Astrocyte (in vitro differentiated cells and primary cell): ENCODE data around the gene INO80. TPM values are rescaled to one million over a fixed set of nuclear protein-coding genes. Genes with fewer than 3 reads are reported as not detected.

ENCODE experiments used
- DNase-seq: peaks from one replicate; pipeline ENCODE4 v3.0.0-alpha.2; 2010; ENCODE audit warnings: low read depth
- FAIRE-seq: peaks from 2 replicates; lab custom pipeline; 2011; peaks lifted over from hg19 to GRCh38; lab: Jason Lieb, UNC
- H2AFZ ChIP-seq: 2 replicates; pipeline ENCODE4 v1.6.0; 2012; ENCODE audit warnings: low read depth, low read length, inconsistent platforms
- H3K27ac ChIP-seq: 2 replicates; pipeline ENCODE4 v1.5.1; 2011; ENCODE audit warnings: low read depth, low read length, inconsistent platforms
- H3K27me3 ChIP-seq: 2 replicates; pipeline ENCODE4 v1.6.0; 2011; ENCODE audit warnings: low read length, inconsistent platforms; ENCODE audit not compliant: insufficient read depth
- H3K36me3 ChIP-seq: 2 replicates; pipeline ENCODE4 v1.5.1; 2011; ENCODE audit warnings: low read length, inconsistent platforms; ENCODE audit not compliant: insufficient read depth
- H3K4me1 ChIP-seq: 2 replicates; pipeline ENCODE4 v1.5.1; 2011; ENCODE audit warnings: low read length, inconsistent platforms; ENCODE audit not compliant: insufficient read depth
- H3K4me2 ChIP-seq: 2 replicates; pipeline ENCODE4 v1.6.0; 2012; ENCODE audit warnings: low read length, inconsistent platforms
- H3K4me3 ChIP-seq: 2 replicates; pipeline ENCODE4 v1.5.1; 2011; ENCODE audit warnings: low read depth, mild to moderate bottlenecking, low read length, inconsistent platforms; ENCODE audit not compliant: insufficient read depth
- H3K79me2 ChIP-seq: 2 replicates; pipeline ENCODE4 v1.6.0; 2012; ENCODE audit warnings: mild to moderate bottlenecking, low read length, inconsistent platforms; ENCODE audit not compliant: insufficient read depth
- H3K9ac ChIP-seq: 2 replicates; pipeline ENCODE4 v1.6.0; 2012; ENCODE audit warnings: mild to moderate bottlenecking, low read length, inconsistent platforms
- H3K9me3 ChIP-seq: 2 replicates; pipeline ENCODE4 v1.5.1; 2012; ENCODE audit warnings: low read depth, mild to moderate bottlenecking, low read length, inconsistent platforms; ENCODE audit not compliant: insufficient read depth
- H4K20me1 ChIP-seq: 2 replicates; pipeline ENCODE4 v1.6.0; 2012; ENCODE audit warnings: low read length, inconsistent platforms; ENCODE audit not compliant: insufficient read depth
- H3K27ac Mint-ChIP-seq: one replicate; pipeline ENCODE4 v1.8.0; 2021; ENCODE audit warnings: mild to moderate bottlenecking, mixed read lengths; ENCODE audit not compliant: unreplicated experiment
- H3K27me3 Mint-ChIP-seq: one replicate; pipeline ENCODE4 v1.8.0; 2021; ENCODE audit warnings: low read depth, mixed read lengths; ENCODE audit not compliant: unreplicated experiment
- H3K36me3 Mint-ChIP-seq: one replicate; pipeline ENCODE4 v1.8.0; 2021; ENCODE audit warnings: low read depth, mixed read lengths; ENCODE audit not compliant: unreplicated experiment
- H3K4me1 Mint-ChIP-seq: one replicate; pipeline ENCODE4 v1.8.0; 2021; ENCODE audit warnings: low read depth, mixed read lengths; ENCODE audit not compliant: unreplicated experiment
- H3K4me3 Mint-ChIP-seq: one replicate; pipeline ENCODE4 v1.8.0; 2021; ENCODE audit warnings: mild to moderate bottlenecking, moderate library complexity, mixed read lengths; ENCODE audit not compliant: unreplicated experiment
- H3K9me3 Mint-ChIP-seq: one replicate; pipeline ENCODE4 v1.8.0; 2021; ENCODE audit warnings: mild to moderate bottlenecking, mixed read lengths; ENCODE audit not compliant: unreplicated experiment
- EZH2 ChIP-seq: IDR thresholded peaks from 2 replicates; pipeline ENCODE4 v1.6.1; 2012; ENCODE audit warnings: mild to moderate bottlenecking, low read length, inconsistent platforms; ENCODE audit not compliant: insufficient read depth
- total RNA-seq: library from RNA; stranded (reverse); gene quantifications from 2 replicates; pipeline ENCODE4 v1.2.1, GENCODE V29; 2021
- TF ChIP-seq, protein P1 (sequence below): IDR thresholded peaks from 2 replicates; pipeline ENCODE4 v1.5.1; 2011; ENCODE audit warnings: low read depth, mild to moderate bottlenecking, inconsistent platforms, low read length, moderate library complexity; ENCODE audit not compliant: insufficient read depth

INO80 gene
- total RNA-seq, 1 donor from 2014 or later: 17.3 TPM

DNA sequence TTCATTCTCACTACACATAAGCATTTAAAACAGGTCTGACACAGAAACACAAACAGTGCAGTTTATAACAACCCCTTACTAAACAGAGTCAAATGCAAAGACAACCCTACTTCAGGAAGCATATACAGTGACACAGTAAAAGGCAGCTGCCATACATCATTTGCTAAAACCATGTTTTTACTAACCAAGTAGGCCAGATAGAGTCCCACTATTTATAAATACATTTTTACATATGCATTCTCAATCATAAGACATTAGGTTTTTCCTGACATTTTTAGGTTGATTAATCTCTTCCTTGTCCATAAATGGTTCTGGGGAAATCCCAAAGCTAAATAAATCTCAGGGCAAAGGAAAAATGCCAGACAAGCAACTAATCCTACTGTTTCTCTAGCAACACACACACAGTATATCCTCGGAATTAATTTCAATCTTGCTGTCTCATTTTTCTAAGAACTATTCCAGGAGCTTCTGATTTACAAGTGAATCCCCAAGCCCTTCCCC is 123.8 kb downstream of the INO80 start:
- H3K9me3 Mint-ChIP-seq: no peaks in the 10 kb centered on the region
- H3K4me3 ChIP-seq: no peak overlapping the region
- FAIRE-seq: no peak
- H3K27me3 Mint-ChIP-seq: no peaks in the 10 kb centered on the region
- peaks cover 19% of the 10 kb centered on the region for H3K4me1 Mint-ChIP-seq
- H3K4me2 ChIP-seq: no peak overlapping the region
- no peaks in the 10 kb centered on the region for H3K27me3 ChIP-seq
- peaks cover 39% of the 10 kb centered on the region for H3K36me3 ChIP-seq
- DNase-seq: peak; percentile 17
- no peaks in the 10 kb centered on the region for H3K9me3 ChIP-seq
- H3K4me1 ChIP-seq: no peaks in the 10 kb centered on the region
- no peak for TF ChIP-seq EZH2
- TF ChIP-seq, protein P1, sequence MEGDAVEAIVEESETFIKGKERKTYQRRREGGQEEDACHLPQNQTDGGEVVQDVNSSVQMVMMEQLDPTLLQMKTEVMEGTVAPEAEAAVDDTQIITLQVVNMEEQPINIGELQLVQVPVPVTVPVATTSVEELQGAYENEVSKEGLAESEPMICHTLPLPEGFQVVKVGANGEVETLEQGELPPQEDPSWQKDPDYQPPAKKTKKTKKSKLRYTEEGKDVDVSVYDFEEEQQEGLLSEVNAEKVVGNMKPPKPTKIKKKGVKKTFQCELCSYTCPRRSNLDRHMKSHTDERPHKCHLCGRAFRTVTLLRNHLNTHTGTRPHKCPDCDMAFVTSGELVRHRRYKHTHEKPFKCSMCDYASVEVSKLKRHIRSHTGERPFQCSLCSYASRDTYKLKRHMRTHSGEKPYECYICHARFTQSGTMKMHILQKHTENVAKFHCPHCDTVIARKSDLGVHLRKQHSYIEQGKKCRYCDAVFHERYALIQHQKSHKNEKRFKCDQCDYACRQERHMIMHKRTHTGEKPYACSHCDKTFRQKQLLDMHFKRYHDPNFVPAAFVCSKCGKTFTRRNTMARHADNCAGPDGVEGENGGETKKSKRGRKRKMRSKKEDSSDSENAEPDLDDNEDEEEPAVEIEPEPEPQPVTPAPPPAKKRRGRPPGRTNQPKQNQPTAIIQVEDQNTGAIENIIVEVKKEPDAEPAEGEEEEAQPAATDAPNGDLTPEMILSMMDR: no peak
- H3K27ac ChIP-seq: no peak overlapping the region
- H3K79me2 ChIP-seq: peaks cover 3% of the 10 kb centered on the region
- no peak overlapping the region for H3K9ac ChIP-seq
- H3K27ac Mint-ChIP-seq: no peak overlapping the region
- H3K4me3 Mint-ChIP-seq: no peak overlapping the region
- no peak overlapping the region for H2AFZ ChIP-seq
- H4K20me1 ChIP-seq: no peaks in the 10 kb centered on the region
- peaks cover 17% of the 10 kb centered on the region for H3K36me3 Mint-ChIP-seq

DNA sequence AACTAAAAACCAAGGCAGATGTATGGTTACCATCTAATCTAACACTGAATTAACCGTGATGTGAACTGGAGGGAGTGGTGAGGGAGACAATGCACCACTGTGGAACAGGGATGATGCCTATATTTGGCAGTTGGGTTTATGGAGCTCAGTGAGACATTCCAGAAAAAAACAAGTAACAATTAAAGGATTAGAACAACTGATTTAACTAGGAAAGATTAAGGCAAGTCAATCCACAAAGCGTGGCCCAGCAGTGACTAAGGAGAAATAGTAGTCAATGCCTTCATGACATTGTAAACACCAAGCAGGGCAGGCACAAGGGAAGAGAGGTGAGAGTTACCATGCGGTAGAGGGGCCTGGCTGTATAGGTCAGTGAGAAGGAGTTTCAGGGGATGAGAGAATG is 124.7 kb downstream of the INO80 start:
- TF ChIP-seq EZH2: no peak
- Mint-ChIP-seq H3K36me3 (peaks cover 22% of the 10 kb centered on the region), H3K4me1 (peaks cover 22% of the 10 kb centered on the region), H3K27me3 (no peaks in the 10 kb centered on the region), H3K27ac (no peak overlapping the region), H3K9me3 (no peaks in the 10 kb centered on the region), H3K4me3 (no peak overlapping the region)
- no peaks in the 10 kb centered on the region for H4K20me1 ChIP-seq
- no peak overlapping the region for H3K4me2 ChIP-seq
- H3K27me3 ChIP-seq: no peaks in the 10 kb centered on the region
- FAIRE-seq (no peak), DNase-seq (no peak)
- H3K79me2 ChIP-seq: peaks cover 3% of the 10 kb centered on the region
- H3K4me3 ChIP-seq: no peak overlapping the region
- H2AFZ ChIP-seq: no peak overlapping the region
- H3K27ac ChIP-seq: no peak overlapping the region
- H3K36me3 ChIP-seq: peaks cover 44% of the 10 kb centered on the region
- H3K9ac ChIP-seq: no peak overlapping the region
- H3K9me3 ChIP-seq: no peaks in the 10 kb centered on the region
- no peaks in the 10 kb centered on the region for H3K4me1 ChIP-seq

DNA sequence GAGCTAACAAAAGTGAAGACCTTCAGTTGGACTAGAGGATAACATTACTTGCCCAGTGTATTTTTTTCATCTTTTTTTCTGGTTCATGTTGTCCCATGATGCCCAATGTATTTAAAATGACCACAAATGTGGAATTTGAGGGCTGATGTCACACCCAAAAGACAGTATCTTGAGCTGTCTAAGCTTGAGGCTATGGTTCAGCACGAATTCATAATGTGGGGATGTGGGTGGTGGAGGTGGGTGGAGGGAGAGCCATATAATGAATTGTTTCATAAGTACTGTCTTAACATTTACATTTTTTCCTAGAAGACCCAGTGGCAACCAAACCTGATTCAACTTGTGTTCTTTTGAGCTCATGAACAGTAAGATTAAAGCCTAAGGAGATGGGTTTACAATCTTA is 125.3 kb downstream of the INO80 start:
- no peak overlapping the region for H3K4me3 Mint-ChIP-seq

More for the DNA sequence above, 125.3 kb downstream of the INO80 start:
- Histone ChIP-seq H3K4me1 (peaks cover 3% of the 10 kb centered on the region), H3K9ac (no peak overlapping the region), H2AFZ (no peak overlapping the region), H4K20me1 (no peaks in the 10 kb centered on the region), H3K27ac (no peak overlapping the region), H3K9me3 (no peaks in the 10 kb centered on the region), H3K27me3 (no peaks in the 10 kb centered on the region), H3K79me2 (peaks cover 3% of the 10 kb centered on the region), H3K36me3 (peaks cover 45% of the 10 kb centered on the region), H3K4me3 (no peak overlapping the region), H3K4me2 (no peak overlapping the region)
- Mint-ChIP-seq H3K27me3 (no peaks in the 10 kb centered on the region), H3K9me3 (no peaks in the 10 kb centered on the region), H3K27ac (no peak overlapping the region), H3K36me3 (peaks cover 23% of the 10 kb centered on the region), H3K4me1 (peaks cover 24% of the 10 kb centered on the region)
- TF ChIP-seq, protein P1: no peak
- TF ChIP-seq EZH2: no peak
- DNase-seq: no peak
- FAIRE-seq: no peak
